GM10266 (cell line): ENCODE results near the gene PIAS1.

Experiments
- DNase-seq: peaks from one replicate; pipeline ENCODE4 v3.0.0; 2012; ENCODE audit errors: extremely low spot score
- TF ChIP-seq, protein P1 (sequence below): IDR thresholded peaks from 2 replicates; pipeline ENCODE4 v1.5.1; 2012; ENCODE audit warnings: mild to moderate bottlenecking, low read depth; ENCODE audit not compliant: control insufficient read depth, insufficient read depth; ENCODE audit errors: missing control alignments

Gene PIAS1

DNA sequence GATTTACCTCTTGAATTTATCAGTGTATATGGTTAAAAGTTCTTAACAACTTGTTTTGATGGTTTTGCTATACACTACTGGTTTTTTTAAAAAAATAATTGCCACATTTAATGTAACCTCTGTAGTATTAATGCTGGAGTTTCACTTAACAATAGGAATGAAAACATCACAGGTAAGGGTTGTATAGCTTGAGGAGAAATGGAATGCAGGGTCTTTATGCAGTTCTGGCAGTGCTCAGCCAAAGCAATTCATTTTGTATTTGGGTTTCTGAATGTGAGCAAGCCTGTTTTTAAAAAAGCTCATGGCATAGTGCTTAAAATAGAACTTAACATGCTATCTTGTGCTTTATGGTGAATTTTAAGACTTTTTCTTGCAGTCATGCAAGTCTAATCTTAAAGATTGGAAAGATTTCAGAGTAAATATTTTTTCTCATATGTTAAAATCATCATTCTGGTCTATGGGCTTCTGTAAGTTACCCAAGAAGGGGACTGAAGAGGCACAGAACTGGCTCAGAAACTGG is 8.9 kb downstream of the PIAS1 start:
- TF ChIP-seq, protein P1, sequence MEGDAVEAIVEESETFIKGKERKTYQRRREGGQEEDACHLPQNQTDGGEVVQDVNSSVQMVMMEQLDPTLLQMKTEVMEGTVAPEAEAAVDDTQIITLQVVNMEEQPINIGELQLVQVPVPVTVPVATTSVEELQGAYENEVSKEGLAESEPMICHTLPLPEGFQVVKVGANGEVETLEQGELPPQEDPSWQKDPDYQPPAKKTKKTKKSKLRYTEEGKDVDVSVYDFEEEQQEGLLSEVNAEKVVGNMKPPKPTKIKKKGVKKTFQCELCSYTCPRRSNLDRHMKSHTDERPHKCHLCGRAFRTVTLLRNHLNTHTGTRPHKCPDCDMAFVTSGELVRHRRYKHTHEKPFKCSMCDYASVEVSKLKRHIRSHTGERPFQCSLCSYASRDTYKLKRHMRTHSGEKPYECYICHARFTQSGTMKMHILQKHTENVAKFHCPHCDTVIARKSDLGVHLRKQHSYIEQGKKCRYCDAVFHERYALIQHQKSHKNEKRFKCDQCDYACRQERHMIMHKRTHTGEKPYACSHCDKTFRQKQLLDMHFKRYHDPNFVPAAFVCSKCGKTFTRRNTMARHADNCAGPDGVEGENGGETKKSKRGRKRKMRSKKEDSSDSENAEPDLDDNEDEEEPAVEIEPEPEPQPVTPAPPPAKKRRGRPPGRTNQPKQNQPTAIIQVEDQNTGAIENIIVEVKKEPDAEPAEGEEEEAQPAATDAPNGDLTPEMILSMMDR = no peak
- DNase-seq = no peak

DNA sequence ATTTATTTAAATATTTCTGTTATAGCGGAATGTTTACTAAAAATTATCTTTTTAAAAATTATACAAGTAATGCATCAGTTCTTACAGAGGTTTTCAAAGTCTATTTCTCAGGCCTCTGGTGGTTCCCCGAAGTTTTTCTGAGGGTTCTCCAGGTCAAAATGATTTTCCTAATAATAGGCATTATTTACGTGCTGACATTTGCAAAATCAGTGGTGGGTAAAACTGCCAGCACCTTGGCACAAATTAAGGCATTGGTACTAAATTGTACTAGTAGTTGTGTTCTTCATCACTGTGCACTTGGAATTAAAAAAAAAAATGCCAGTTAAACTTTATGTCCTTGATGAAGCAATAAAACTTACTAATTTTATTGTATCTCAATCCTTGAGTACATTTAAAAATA is 9.5 kb downstream of the PIAS1 start:
- TF ChIP-seq, protein P1 = no peak
- no peak for DNase-seq

DNA sequence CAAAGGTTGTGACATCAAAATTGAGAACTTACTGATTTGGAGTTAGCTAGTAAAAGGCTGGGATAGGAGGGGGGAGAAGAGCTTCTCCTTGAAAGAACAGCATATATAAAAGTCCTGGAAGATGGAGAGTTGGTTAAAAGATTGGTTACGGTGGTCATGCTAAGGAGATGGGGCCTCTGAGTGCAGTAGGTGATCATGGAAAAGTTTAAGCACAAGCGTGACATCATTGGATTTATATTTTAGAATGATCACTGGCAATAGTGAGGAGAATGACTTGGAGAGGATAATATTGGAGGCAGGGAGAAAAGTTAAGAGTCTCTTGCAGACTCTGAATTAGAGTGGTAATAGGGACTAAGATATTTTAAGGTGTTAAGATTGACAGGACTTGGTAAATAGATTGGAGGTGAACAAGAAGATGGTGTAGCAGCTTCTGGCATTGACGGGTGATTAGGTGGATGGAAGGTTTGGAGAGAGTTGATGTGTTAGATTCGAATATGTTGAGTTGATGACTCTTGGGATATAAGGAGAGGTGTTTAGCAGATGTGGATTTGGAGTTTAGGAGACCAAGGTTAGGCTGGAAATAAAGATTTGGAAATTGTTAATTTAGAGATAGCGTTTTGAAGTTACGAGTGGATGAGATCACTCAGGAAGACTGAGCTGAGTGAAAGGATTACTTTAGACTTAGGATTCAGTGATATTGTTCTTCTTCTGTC is 19.6 kb downstream of the PIAS1 start:
- TF ChIP-seq, protein P1 = no peak
- no peak for DNase-seq

DNA sequence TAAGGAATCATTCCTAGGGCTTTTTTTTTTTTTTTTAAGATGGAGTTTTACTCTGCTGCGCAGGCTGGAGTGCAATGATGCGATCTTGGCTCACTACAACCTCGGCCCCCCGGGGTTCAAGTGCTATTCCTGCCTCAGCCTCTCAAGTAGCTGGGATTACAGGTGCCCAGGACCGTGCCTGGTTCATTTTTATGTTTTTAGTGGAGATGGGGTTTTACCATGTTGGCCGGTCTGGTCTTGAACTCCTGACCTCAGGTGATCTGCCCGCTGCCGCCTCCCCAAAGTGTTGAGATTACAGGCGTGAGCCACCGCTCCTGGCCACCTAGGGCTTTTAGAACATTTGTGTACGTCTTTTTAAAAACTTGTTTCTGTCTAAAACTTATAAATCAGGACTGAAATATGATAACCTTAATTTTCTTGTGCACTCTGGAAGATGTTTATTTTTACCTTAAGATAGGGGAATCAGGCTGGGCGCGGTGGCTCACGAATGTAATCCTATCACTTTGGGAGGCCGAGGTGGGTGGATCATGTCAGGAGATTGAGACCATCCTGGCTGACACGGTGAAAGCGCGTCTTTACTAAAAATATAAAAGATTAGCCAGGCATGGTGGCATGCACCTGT is 21.8 kb downstream of the PIAS1 start:
- TF ChIP-seq, protein P1 = no peak
- no peak for DNase-seq

DNA sequence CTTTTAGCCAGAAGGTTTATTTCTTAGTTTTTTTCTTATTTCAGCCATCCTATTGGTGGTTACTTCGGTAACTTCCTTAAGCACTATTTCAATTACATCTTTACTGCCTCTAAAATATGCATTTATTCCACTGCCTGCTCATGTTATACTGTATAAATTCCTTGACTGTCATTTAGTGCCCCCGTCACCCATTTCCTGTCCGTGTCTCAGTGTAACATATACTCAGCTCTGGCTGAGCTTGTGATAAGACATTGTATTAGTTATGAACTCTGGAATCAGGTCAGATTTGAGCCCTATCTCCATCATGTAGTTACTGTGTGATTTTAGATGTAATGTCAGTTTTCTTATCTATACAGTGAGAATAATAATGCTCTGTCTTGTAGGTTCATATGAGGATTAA is 24.2 kb downstream of the PIAS1 start:
- TF ChIP-seq, protein P1 = no peak
- DNase-seq = no peak

DNA sequence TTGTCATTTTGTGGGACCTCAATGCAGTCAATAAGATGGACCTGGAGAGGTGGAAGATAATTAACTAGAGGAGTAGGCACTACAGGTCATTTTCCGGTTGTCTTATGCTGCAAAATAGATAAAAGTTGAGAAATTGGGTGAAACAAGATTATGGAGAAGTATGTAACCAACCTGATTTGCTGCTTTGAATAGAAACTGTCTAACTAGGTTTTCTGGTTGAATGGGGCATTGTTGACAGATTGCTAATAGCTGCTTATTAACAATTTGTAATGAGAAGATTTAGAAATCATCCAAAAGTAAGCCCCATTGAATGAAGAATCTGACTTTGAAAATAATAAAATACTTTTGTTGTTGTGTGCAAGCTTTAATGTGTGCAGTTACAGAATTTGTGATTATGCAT is 26.2 kb downstream of the PIAS1 start:
- TF ChIP-seq, protein P1 = no peak
- DNase-seq = no peak

DNA sequence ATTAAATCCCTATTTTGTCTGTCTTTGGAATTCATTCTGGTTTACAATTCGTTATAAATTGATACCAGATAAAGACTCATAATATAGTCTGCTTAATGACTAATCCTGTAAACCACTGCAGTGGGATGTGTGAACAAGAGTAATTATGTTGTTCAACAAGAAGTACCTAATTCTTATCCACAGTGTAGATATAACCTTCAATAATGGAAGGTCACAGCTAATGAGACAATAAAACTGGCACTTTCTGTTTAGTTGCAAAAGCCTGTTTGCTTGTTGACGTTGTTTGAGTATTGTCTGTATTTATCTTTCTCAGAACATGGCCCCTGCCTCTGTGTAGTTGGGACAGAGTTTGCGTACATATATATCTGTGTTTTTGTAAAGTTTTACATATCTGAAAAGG is 26.7 kb downstream of the PIAS1 start:
- TF ChIP-seq, protein P1 = no peak
- no peak for DNase-seq
